H1 (cell line): Measurements from ENCODE around the gene MAFF.

Experiments
- ATF2 ChIP-seq: IDR thresholded peaks from 2 replicates; pipeline ENCODE4 v1.6.1; 2012; ENCODE audit warnings: low read length, inconsistent platforms
- BRCA1 ChIP-seq: IDR thresholded peaks from 2 replicates; pipeline ENCODE4 v1.6.1; 2012; ENCODE audit warnings: low read depth, low read length, improper control_type of control experiment
- CTCF ChIP-seq, 3 experiments: IDR thresholded peaks; 1 replicate in 2 of 3; 2 replicates in 1 of 3; pipeline versions ENCODE4 v1.5.1 to v1.6.1; 2011; ENCODE audit warnings: low read length in 3 of 3, mild to moderate bottlenecking in 3 of 3, inconsistent platforms in 2 of 3, low read depth in 1 of 3, moderate library complexity in 1 of 3; ENCODE audit not compliant: insufficient read depth in 1 of 3; ENCODE audit errors: control extremely low read depth in 1 of 3
- MAX ChIP-seq: IDR thresholded peaks from 2 replicates; pipeline ENCODE4 v1.6.1; 2012; ENCODE audit warnings: inconsistent platforms
- PHF8 ChIP-seq: fragments of 200-600 bp; sonication (generic); conservative IDR thresholded peaks from 2 replicates; pipeline ENCODE4 v1.7.1; 2012; ENCODE audit warnings: low read depth, mild to moderate bottlenecking, inconsistent platforms, low read length, moderate library complexity
- POLR2A ChIP-seq, 2 experiments: IDR thresholded peaks; 1 replicate in 1 of 2; 2 replicates in 1 of 2; pipeline ENCODE4 v1.6.1; 2011; ENCODE audit warnings: low read depth in 2 of 2, low read length in 2 of 2, mild to moderate bottlenecking in 2 of 2; ENCODE audit errors: control extremely low read depth in 1 of 2
- POLR2AphosphoS5 ChIP-seq: IDR thresholded peaks from 2 replicates; pipeline ENCODE4 v1.6.1; 2011; ENCODE audit warnings: low read depth, low read length
- RAD21 ChIP-seq, 2 experiments: IDR thresholded peaks in 1 of 2; conservative IDR thresholded peaks in 1 of 2; 2 replicates each; pipeline ENCODE4 v1.6.1; 2011; ENCODE audit warnings: low read depth in 2 of 2, low read length in 2 of 2, improper control_type of control experiment in 1 of 2, inconsistent platforms in 1 of 2, mild to moderate bottlenecking in 1 of 2, moderate library complexity in 1 of 2
- RFX5 ChIP-seq: IDR thresholded peaks from 2 replicates; pipeline ENCODE4 v1.6.1; 2011; ENCODE audit warnings: low read depth, low read length, improper control_type of control experiment, borderline replicate concordance
- RXRA ChIP-seq: IDR thresholded peaks from 2 replicates; pipeline ENCODE4 v1.6.1; 2011; ENCODE audit warnings: low read depth, mild to moderate bottlenecking, low read length, moderate library complexity; ENCODE audit not compliant: insufficient read depth
- YY1 ChIP-seq: IDR thresholded peaks from 2 replicates; pipeline ENCODE4 v1.6.1; 2011; ENCODE audit warnings: low read depth, mild to moderate bottlenecking, low read length
- ZNF274 ChIP-seq: IDR thresholded peaks from 2 replicates; pipeline ENCODE4 v1.7.0; 2012; ENCODE audit warnings: low read length, borderline replicate concordance; ENCODE audit errors: extremely low read depth

- TF ChIP-seq CTCF (IDR thresholded peaks at IDR 0.05; ENCODE audit: control extremely low read depth in 1 of 3, insufficient read depth in 1 of 3, low read depth in 1 of 3, low read length in 3 of 3) (no peak), ATF2 (no peak), MAX (no peak), POLR2AphosphoS5 (no peak), YY1 (no peak), ZNF274 (no peak), RFX5 (no peak), RXRA (no peak), POLR2A (IDR thresholded peaks at IDR 0.05; ENCODE audit: control extremely low read depth in 1 of 2, low read depth in 2 of 2, low read length in 2 of 2) (no peak), BRCA1 (no peak), PHF8 (no peak), RAD21 (IDR thresholded peaks at IDR 0.05 in 1 of 2, conservative IDR thresholded peaks at IDR 0.05 in 1 of 2; ENCODE audit: low read depth in 2 of 2, low read length in 2 of 2) (no peak)
Measured at GRCh38 chr22:38191731-38192474, 9.9 kb upstream of the MAFF start.
